NCI-H748 treated with DMSO at 0.1 percent for 48 hours (cell line): Measurements from ENCODE around the gene MFSD12.
A peak's percentile ranks its signal among the peaks of the same experiment; 100 is the strongest.
"Not testable (repeated sequence)": the region's sequence is repeated elsewhere in the genome, so short reads cannot be mapped to it uniquely, and the experiment has no call there.

Experiments used
- DNase-seq: peaks from one replicate; lab custom pipeline; 2025; lab: John Stamatoyannopoulos, UW

The MFSD12 gene

DNA sequence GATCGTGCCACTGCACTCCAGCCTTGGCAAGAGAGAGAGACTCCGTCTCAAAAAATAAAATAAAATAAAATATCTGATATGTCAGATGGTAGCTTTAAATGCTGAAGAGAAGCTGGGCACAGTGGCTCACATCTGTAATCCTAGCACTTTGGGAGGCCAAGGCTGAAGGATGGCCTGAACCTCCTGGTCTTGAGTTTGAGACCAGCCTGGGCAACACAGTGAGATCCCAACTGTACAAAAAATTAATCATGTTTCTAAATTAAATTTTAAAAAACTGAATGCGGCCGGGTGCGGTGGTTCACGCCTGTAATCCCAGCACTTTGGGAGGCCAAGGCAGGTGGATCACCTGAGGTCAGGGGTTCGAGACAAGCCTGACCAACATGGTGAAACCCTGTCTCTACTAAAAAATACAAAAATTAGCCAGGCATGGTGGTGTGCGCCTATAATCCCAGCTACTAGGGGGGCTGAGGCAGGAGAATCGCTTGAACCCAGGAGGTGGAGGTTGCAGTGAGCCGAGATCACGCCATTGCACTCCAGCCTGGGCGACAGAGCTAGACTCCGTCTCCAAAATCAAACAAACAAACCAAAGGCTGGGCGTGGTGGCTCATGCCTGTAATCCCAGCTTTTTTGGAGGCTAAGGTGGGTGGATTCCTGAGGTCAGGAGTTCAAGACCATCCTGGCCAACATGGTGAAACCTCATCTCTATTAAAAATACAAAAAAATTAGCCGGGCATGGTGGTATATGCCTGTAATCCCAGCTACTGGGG lies 26.8 kb upstream of the MFSD12 start:
- DNase-seq, result not testable (repeated sequence)

GRCh38 chr19:3581792-3582191 lies 24.4 kb upstream of the MFSD12 start:
- DNase-seq, result not testable (repeated sequence)

DNA sequence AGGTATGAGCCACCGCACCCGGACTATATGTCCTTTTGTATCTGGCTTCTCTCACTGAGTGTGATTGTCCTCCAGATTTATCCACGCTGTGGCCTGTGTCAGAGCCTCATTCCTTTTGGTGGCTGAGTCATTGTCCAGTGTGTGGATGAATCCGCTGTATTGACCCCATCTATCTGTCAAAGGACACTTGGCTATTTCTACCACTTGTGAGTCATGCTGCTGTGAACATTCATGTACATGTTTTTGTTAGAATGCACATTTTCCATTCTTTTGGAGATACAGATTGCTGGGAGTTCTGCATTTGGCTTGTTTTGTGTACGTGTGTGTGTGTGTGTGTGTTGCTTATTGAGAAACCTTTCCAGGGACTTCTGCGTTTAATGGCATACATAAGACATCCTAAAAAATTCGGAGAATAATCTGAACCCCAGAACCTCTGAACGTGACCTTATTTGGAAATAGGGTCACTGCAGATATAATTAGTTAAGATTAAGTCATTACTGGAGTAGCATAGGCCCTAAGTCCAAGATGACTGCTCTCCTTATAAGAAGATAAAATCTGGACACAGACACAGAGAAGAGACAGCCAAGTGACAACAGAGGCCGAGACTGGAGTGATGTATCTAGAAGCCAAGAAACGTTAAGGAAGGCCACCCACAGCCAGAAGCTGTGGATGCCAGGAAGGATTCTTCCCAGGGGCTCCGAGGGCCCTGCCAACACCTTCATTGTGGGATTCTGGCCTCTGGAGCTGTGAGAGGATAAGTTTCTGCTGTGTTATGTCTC lies 23.0 kb upstream of the MFSD12 start:
- no peak for DNase-seq

DNA sequence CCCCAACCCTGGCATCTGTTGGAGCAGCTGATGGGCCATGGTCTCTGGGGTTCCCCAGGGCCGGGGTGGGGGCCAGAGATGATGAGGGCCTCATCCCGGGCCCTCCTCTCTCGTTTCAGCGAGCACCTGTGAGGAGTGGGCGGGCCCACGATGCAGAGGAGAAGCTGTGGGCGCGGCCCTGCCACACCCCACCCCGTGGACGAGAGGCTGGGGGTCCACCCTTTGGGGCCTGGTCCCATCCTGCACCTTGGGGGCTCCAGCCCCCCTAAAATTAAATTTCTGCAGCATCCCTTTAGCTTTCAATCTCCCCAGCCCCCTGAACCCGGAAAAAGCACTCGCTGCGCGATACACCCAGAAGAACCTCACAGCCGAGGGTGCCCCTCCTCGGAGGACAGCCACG lies 21.0 kb upstream of the MFSD12 start:
- no peak for DNase-seq

DNA sequence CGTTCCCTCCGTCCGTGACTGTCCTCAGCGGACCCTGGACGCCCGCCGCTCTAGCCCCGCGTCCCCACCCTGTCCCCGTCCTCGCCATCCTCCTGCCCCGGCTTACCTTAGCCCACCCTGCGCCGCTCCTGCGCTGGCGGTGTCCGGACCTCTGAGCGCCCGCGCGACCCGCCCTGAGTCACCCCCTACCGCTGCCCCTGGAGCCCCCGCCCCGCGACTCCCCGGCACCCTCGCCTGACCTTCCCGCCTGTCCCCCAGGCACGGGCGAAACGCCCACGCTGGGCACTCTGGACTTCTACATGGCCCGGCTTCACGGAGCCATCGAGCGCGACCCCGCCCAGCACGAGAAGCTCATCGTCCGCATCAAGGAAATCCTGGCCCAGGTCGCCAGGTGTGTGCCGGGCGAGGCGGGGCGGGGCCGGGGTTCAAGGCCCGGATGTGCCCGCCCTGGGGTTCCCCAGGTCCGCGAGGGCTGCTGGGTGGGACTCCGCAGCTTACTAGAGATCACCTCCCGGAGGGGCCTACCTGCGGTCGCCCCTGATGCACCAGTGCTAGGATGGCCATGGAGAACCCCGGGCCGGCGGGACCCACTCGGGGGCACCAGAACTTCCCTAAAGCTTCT lies 20.4 kb upstream of the MFSD12 start:
- DNase-seq, result no peak

DNA sequence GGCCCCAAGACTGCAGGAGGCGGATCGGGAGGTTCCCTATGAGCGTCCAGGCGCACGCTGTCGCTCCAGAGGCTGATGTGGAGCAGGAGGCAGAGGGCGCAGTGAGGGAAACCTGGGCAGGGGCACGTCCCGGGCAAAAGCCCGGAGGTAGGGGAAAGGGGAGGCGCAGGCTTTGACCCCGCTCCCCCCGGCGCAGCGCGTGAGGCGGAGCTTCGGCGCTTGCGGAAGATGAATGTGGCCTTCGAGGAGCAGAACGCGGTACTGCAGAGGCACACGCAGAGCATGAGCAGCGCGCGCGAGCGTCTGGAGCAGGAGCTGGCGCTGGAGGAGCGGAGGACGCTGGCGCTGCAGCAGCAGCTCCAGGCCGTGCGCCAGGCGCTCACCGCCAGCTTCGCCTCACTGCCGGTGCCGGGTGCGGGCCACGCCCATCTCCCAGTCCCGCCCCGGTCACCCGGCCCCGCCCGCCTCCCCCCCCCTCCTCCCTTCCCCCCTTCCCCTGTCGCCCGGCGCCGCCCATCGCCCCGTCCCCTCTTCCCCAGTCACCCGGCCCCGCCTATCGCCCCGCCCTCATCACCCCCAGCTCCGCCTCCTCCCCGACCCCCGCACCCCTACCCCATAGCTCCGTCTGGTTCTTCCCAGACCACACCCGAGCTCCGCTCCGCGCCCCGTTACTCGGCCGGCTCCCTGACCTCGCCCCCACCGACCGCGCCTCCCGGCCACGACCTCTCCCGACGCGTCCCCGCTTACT lies 19.5 kb upstream of the MFSD12 start:
- no peak for DNase-seq

DNA sequence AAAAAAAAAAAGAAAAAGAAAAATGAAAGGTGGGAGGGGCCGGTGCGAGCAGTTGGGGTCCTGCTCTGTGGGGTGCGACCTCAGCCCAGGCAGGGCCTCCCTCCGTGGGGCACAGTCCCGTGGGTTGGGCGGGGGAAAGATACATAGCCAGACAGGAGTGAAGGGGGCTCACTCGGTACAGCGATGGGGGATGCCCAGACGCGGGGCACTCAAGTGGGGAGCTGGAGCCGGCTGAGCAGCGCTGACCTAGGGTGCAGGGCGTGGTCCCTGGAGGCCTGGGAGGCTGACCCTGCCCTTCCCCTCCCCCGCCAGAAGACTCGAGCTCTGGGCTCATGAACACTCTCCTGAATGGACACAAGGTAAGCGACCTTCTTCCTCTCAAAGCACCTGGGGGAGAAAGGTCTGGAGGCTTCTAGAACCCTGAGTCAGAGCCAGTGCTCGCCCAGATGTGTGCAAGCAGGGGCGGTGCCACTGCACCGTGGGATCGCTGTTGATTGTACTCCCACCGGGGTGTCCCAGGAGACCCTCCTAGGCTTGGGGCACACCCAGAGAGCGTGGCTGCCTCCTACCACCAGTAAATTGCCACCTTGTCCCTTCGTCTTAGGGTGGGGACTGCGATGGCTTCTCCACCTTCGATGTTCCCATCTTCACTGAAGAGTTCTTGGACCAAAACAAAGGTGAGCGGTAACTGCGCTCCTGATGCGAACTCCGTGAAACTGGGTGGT lies 18.7 kb upstream of the MFSD12 start:
- no peak for DNase-seq

DNA sequence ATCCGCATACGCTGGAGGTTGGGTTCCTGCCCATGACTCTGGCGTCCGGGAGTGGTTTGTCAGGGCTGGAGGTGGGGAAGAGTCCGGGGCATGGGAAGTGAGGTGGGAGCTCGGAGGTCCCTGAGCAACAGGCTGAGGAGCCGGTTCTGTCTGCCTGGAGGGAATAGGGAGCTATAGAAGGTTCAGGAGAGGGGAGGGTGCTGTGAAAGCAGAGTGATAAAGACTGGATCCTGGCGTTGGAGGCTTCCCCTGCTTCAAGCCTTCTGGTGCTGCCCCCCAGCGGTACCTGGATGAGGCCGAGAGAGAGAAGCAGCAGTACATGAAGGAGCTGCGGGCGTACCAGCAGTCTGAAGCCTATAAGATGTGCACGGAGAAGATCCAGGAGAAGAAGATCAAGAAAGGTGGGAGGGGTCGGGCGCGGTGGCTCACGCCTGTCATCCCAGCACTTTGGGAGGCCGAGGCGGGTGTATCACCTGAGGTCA lies 17.9 kb upstream of the MFSD12 start:
- no peak for DNase-seq

- peak; percentile 57 for DNase-seq
Measured at GRCh38 chr19:3573858-3574637, 16.7 kb upstream of the MFSD12 start.

GRCh38 chr19:3573162-3573857 lies 15.9 kb upstream of the MFSD12 start:
- no peak for DNase-seq

GRCh38 chr19:3572855-3573161 lies 15.4 kb upstream of the MFSD12 start, which contains the start of gene HMG20B:
HMG20B (plus strand) TSS chr19:3572944; CDS start chr19:3573310, 366 bp downstream.
- DNase-seq, result no peak

DNA sequence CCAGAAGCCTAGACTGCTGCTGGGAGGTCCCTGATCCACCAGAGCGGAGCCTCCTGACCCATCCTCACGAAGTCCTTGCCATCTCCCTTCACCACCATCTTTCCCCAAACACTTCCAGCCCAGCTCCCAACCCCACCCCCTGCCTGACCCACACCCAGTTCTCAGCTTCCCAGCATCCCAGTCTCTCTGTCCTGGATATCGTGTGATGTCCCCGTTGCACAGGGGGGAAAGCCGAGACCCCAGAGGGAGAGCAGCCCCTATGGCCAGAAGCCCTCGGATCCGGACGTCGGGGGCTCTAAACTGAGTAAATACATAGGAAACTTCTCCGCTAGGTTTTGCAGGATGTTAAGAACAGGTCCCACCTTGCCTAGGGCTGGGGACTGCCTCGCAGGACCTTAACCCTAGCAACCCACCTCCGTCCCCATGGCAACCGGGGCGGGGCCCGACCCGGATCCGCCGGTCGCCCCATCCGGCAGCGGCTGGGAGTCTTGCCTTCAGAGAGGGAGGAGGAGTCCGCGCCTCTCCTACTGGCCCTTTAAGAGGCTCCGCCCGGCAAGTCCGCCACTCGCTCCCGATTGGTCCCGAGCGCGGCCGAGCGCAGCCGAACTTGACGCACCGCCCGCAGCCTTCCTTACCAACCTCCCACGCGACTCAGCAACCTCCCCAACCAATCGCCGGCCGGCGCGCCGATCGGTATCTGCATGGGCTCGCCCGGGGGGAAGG lies 14.9 kb upstream of the MFSD12 start:
- DNase-seq, result peak; percentile 87

GRCh38 chr19:3570606-3571011 lies 13.2 kb upstream of the MFSD12 start:
- DNase-seq, result no peak

DNA sequence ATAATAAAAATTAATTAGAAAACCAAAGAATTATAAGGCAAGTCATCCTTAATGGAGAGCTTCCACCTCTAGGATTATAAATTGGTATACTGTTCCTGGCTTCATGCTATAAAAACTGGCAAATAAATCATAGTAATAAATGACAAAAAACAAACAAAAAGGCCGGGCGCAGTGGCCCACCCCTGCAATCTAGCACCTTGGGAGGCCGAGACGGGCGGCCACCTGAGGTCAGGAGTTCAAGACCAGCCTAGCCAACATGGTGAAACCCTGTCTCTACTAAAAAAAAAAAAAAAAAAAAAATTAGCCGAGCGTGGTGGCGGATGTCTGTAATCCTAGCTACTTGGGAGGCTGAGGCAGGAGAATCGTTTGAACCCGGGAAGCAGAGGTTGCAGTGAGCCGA lies 12.7 kb upstream of the MFSD12 start:
- not testable (repeated sequence) for DNase-seq

DNA sequence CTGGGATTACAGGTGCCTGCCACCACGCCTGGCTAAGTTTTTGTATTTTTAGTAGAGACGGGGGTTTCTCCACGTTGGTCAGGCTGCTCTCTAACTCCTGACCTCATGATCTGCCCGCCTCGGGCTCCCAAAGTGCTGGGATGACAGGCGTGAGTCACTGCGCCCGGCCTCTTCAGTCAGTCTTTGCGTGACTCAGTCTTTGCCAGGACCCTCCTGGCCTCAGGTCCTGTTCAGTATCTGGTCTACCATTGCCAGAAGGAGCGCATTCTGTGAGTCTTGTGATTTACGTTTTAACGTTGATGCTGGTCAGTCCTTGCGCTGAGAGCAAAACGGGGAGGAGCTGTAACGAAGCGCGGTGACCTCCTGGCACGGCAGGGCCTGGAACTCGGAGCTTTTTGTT lies 7.8 kb upstream of the MFSD12 start:
- DNase-seq, result no peak

GRCh38 chr19:3563709-3564524 lies 6.5 kb upstream of the MFSD12 start:
- no peak for DNase-seq

DNA sequence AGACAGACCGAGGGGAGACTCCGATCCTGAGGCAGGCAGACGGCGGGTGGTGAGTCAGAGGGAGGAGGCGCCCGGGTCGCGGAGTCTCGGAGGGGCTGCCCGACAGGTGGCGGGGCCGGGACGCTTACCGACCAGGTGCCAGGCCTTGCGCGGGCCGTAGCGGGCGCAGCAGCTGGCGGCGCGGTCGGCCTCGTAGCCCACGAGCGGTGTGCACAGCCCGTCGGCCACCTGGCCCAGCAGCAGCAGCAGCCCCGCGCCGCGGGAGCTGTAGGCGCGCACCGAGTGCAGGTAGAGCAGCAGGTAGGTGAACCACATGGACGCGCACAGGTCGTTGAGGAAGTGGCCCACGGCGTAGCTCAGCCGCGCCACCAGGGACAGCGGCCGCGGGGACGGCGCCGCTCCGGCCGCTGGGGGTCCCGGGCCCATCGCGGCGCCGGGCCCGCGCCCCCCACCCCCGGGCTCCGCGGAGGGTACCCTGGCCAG lies 367 bp downstream of the MFSD12 start:
- no peak for DNase-seq

DNA sequence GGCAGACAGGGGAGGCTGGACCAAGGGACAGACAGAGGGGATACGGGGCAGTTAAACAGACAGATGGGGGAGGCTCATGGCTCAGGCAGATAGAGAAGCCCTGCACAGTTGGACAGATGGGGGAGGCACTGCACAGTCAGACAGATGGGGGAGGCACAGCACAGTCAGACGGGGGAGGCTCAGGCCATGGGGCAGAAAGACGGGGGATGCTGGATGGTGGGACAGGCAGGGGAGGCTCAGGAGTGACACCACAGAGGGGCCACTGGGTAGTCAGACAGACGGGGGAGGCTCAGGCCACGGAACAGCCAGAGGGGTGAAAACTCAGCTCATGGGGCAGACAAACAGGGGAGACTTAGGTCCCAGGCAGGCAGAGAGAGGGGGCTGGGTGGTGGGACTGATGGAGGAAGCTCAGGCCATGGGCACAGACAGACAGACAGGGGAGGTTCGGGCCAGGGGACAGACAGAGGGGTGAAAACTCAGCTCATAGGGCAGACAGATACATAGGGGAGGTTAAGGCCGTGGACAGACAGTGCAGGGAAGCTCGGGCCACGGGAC lies 886 bp downstream of the MFSD12 start:
- no peak for DNase-seq
